Epidermal melanocyte (primary cell): ENCODE results near the gene GP5.

Source experiments
- DNase-seq: peaks from one replicate; pipeline ENCODE4 v3.0.0; 2011; ENCODE audit warnings: low spot score; ENCODE audit not compliant: insufficient read length

Gene GP5

DNA sequence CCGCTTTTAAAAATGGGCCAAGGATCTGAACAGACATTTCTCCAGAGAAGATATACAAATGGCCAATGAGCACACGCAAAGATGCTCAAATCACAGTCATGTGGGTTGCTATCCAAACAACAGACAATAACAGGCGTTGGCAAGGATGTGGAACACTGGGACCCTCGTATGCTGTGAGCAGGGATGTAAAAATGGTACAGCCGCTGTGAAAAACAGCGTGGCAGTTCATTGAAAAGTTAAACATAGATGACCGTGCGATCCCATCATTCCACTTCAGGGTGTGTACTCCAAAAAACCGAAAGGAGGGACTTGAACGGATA, 22.9 kb downstream of the GP5 start:
- no peak for DNase-seq

DNA sequence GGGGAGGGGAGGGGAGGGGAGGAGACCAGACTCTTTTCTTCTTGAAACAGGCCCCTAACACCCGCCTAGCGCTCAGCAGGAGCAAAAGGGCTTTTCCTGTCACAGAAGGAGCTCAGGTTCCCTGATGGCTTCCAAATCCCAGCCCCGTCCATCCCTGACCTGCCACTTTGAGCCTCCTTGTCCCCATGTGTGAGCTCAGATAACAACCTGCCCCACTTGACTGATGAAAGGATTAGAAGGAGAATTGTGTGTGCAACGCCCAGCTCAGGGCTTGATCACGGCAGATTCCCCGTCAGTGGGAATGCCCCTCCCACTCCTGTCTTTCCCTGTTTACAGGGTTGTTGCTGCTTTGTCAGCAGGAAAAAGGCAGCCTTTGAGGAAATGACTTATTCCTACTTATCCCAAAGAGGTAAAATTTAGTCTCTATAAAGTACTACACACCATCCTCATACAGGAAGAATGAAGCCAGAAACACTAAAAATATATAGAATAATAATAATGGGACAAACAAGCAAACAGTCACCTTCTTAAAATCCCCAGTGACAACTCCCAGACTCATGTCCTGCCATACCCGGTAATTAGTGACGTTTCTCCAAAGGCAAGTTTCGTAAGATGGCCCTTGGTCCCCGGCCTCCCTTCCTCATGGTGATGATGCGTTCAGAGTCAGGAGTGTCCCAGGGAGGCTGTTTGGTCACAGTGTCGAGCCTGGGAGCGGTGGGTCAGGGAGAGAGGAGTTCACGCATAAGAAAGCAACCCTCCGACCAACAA, 23.4 kb downstream of the GP5 start:
- no peak for DNase-seq

DNA sequence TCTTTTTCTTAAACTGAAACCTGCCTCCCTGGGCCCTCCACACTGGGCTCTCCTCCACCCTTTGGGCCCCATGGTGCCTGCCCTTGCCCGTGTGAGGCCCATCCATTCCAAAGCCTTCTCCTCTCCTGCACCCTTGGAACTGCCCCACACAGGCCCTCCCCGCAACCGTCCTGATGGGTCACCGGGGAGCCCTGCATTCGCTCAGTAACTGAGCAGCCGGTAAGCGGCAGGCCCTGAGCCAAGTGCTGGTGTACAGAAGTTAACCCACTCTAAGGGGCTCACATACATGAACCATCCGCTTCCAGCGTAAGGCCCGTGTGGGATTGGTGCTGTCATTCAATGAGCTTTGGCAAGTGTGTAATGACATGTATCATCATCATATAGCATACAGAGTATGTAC, 24.1 kb downstream of the GP5 start:
- no peak for DNase-seq

DNA sequence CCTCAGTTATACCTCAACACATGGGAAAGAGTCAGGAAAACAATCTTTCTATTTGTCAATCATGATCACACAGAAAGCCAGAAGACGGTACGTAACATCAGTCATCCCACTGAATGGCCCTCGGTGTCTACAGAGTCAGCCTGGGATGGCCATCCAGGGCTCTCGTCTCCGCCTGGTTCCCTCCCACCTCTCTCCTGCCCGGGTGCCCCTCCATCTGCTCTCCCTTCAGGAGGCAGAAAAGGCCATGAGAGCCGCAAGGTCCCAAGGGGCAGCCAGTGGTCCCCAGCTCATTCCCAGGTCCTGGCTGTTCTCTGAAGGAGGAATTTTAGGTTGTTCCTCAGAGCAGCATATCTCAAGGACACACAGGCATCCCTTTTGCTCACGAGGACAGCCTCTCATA, 25.2 kb downstream of the GP5 start:
- no peak for DNase-seq

DNA sequence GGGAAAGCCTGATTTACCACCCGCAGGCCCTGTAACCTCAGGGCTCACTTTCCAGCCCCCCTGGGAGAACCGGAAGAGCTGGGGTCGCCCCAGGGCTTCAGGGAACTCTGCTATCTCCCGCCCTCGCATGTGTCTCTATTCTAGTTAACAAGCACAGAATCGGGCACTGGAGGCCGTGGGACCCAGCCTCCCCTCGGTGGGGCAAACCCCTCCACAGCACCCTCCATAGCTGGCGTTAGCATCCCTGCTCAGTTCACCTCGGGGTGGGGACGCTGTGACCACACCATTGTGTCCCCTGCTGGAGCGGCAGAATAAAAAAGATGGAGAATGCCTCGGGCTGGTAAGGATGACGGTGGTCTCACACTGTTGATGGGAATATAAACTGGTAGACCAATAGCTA, 26.0 kb downstream of the GP5 start:
- DNase-seq = no peak

DNA sequence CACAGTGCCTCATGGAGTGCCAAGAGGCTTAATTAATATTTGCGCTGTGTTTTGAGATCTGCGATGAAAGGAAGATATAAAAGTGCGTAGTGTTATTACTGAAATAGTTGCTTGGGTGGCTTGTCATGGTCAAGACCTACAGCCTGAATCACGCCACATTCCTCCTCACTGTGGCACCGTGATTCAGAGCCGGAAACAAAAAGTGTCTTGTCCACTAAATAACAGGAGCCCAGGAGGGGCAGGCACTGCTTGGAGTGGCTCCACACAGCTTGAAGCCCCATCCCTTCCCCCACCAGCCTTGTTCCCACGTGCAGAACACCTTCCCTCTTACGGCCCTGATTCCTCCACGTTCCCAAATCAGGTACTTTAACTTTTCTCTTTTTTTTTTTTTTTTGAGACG, 28.3 kb downstream of the GP5 start:
- no peak for DNase-seq

DNA sequence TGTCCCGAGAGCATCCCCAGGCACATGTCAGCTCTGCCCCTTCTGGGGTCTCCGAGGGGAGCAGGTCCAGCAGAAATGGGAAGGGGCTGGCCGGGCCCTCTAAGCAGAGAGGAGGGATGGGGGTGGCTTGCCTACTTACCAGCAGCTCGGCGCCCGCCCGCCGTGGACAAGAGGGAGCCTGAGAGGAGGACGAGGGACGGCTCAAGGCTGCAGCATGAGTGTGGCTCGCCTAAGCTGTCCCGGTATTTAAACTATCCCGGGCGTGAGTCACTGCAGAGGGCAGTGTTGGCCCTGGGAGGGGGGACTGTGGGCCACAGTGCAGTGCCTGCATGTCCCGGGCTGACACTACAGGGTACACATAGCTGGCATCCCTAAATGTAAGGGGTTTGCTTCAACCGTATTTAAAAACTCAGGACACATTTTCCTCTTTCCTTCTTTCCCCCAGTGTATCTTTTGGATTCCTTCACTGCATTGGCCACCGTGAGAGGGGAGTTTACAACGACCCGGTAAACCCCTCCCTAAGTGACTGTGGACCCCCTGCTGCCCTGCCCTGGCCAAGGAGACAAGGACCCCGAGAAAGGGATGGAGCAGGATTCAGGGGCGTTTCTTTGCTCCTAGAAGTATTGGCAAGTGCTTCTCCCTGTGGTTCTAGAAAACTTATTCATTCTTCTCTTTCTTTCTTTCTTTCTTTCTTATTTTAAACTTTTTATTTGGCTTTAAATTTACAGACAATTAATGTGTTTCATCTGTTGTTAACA, 29.4 kb downstream of the GP5 start, which contains the start of gene LRRC15:
TSS of gene LRRC15 (minus strand) at position 222 of the 758 bp plus-strand sequence. CDS start 8,700 bp downstream, outside the sequence.
- DNase-seq = no peak

DNA sequence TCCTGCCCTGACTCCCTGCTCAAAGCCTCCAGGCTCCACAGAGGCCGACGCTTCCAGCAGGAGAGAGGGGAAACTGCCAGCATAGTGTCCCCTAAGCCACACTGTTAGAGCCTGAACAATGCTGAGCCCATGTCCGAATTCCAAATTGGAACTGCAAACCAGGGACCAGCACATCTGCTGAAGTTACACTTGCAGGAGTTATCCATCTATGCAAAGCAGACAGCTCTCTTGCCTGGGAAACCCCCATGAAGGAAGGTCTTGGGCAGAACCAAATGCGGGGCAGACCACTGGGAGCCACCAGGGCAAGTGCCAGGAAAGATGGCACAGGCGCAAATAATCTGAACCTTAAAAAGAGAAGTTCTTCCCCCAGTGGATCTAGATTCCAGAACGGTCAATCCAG, 30.1 kb downstream of the GP5 start:
- no peak for DNase-seq

DNA sequence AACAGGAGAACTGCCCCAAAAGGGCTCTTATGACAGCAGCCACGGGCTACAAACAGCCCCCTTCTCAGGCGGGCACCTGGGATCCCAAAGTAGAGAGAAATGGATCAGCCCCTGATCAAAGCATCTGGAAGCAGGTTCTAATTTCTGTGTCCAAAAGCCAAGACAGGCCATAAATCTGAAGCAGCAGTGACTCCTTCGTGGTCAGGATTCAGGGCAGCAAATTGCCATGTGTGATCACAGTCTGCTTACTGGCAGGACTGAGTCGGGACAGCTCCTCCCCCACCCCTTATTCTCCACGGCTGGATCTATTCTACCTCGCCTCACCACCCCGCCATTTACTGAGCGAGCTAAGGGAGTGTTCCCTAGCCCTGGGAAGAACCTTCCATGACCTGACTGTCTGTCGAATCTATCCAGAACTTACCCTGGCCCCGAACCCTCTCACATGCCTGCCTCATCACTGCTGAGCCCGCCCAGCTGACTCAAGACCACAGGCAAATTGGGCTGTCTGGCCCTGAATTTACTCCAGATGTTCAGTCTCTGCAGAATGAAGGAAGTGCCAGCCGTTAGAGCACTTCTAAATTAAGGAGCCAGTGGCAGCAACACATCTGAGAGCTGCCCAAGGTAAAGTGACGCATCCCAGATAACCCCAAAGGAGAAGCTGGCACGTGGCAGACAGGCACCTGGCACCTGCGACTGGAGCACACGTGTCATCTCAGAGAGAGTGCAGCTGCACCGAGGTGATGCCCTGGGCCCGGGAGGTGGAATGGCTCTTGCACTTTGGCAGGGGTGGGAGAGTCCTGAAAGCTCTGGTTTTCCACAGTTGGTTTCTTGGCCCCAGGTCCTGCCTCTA, 30.8 kb downstream of the GP5 start:
- no peak for DNase-seq

DNA sequence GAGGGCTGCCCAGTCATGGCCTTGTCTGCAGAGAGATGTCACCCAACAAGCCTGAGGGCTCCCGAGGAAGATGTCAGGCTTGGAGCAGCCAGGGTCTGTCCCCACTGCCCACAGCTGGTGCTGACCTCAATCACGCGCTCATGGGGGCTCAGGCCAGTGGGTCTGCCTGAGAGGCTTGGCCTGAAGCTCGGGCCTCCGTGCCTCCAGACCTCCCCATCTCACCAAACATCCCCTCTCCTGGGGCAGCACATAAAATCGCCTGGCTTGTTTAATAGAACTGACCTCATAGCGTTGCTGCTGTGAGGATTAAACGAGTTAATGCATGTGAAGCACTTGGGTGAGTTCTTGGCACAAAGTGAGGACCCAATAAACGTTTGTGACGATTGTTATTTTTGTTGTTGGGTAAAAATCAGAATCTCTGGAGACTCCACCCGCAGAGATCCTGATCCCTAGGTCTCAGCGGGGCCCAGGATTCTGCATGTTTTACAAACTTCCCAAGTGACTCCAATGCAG, 33.0 kb downstream of the GP5 start:
- no peak for DNase-seq

DNA sequence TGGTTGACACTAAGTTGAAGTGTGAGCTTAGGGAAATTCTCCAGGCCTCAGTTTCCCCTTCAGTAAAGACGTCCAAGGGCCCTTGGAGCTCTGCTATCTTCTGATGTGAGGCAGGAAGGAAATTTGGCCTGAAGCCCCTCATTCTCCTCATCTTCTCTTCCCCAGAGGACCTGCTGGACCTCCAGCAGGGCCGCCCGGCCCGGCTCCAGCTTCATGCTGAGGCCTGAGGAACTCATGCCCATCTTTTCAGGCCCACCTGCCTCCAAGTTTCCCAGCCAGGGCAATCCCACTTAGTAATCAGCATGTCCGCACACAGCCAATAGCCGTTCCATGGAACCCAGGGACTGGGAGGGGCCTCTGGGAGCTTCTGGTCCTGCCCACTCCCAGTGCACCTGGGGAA, 33.5 kb downstream of the GP5 start:
- no peak for DNase-seq

DNA sequence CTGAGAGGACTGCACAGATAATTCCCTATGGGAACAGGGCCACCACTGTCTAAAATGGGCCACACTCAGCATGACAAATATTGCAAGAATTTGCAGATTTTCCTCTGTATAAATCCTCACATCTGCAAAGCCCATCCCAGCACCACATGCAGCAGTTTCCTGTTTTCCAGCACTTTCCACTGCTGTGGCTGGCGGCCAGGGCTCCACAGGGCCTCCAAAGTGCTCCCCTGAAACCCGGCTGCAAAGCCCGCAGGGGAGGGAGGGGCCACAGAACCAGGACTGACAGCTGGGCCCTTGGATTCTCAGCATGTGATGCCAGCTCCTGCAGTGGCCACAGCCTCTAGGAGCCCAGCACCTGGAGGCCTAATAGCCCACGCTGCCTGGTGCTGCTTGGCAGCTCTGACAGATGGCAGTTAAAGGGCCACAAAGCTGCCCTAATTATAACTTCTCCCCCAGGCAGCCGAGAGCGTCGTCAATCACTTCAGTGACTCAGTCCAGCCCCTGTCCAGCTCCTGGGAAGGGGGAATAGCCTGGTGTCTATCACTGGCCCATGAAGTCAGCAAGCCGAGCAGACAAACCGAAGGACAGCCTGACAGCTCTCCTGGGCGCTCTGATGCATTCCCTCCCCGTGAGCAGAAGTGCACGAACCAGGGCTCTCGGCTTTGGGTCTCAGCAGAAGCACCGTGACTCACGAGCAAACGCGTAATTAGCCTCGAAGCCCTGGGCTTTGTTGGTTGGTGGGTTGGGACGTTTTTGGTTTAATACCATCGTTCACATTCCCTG, 34.2 kb downstream of the GP5 start:
- DNase-seq = no peak

DNA sequence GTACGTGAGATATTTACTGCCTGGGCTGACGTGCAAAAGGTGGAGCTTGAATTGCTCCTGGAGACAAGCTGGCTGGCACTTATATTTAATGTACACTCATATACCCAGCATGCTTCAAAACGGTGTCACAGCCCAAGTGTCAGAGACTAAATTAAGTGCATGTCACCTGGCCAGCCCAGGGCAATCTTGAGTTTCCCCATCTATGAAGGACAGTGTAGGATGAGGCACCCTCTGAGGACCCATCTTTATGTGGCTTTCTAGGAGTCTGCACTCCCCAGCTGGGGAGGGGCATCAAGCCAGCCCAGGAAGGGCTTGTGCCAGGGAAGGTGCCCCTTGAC, 34.8 kb downstream of the GP5 start:
- no peak for DNase-seq

DNA sequence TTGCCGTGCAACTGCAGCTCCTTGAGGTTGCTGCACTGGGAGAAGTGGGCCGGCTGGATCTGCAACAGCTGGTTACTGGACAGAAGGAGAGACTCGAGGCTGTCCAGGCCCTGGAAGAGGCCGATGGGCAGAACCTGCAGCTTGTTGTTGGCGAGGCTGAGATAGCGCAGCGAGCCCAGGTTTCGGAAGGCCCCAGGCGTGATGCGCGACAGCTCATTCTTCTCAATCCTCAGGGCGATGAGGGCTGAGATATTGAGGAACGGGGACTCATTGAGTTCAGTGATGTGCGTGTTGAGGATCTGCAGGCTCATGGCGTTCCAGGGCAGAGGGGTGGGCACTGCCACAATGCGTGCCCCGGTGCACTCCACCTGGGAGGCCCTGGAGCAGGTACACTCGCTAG, 38.5 kb downstream of the GP5 start:
- DNase-seq = no peak

DNA sequence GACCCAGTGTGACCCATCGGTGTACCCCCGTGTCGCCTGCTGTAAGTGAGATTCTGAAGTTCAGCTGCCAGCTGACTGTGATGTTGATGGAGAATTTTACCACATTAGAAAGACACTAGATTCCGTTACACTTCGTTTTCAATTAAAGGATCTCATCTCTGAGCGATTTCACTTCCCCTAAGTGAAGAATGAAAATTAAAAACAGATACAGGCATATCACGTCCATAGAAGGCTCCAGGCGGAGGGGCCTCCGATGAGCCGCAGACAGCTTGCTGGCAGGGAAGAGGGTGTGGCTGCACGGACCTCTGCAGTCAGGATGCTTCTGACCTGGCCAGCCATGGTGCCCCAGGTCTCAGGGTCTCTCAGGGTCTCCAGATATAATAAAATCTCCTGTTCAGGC, 41.4 kb downstream of the GP5 start:
- DNase-seq = no peak

DNA sequence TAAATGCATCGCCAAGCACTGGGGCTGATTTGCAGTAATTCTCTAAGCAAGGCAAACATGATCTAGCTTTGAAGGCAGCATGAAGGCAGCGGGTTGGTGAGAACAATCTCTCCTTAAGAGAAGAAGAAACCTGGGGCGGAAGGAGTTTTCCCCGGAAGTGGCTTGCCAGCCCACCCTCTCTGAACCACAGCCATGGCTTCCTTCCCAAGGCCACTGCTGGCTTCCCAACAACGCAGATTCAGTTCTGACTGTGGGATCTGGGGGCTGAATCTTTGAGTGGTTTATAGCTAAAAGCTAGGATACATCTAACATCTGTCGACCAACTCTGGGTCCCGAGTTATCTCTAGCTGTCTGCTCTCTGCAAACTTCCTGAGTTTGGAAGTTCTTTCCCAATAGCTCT, 43.7 kb downstream of the GP5 start:
- no peak for DNase-seq

DNA sequence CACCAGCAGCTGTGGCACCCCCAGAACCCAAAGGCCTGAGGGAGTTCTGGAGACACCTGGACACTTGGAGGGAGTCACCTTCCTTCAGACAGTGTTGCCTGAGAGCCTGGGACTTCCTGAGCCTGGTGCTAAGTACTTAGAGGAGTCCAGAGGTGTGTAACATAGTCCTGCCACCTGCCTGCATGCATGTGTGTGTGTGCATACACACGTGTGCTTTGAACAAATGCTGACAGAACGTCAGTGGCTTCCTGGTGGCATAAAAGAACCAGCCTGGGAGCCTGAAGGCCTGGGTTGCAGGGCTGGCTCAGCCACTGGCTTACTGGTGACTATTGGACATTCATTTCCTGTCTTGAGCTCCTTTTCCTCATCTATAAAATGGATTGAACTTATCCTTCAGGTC, 44.8 kb downstream of the GP5 start:
- no peak for DNase-seq

DNA sequence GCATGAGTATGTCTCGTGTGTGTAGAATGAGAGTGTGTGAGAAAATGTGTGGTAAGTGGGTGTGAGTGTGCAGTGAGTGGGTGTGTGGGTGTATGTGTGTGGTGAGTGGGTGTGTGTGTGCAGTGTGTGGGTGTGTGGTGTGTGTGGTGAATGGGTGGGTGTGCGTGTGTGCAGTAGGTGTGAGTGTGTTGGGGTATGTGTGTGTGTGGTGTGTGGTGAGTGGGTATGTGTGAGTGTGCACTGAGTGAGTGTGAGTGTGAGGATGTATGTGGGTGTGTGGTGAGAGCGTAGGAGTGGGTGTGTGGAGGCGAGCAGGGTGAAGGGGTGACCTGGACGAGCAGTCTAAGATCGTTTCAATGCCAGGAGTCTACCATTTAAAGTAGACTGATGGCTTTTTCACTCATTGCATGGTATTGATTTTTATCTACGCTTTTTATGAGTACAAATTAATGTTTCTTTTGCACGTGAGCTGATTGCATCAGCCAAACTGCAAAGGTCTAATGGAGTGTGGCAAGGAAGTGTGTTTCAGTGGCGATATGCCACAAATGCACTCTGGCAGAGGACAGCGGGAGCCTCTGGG, 46.3 kb downstream of the GP5 start:
- DNase-seq = no peak

DNA sequence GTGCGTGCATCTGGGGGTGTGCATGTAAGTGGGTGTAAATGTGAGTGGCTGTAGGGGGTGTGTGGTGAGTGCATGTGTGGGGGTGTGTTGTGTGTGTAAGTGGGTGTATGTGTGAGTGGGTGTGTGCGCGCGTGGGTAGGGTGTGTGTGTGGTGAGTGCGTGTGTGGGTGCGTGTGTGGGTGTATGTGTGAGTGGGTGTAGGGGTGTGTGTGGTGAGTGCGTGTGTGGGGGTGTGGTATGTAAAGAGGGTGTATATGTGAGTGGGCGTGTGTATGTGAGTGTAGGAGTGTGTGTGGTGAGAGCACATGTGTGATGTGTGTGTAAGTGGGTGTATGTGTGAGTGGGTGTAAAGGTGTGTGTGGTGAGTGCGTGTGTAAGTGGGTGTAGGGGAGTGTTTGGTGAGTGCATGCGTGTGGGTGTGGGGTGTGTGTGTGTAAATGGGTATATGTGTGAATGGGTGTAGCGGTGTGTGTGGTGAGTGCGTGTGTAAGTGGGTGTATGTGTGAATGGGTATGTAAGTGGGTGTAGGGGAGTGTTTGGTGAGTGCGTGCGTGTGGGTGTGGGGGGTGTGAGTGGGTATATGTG, 47.0 kb downstream of the GP5 start:
- no peak for DNase-seq

DNA sequence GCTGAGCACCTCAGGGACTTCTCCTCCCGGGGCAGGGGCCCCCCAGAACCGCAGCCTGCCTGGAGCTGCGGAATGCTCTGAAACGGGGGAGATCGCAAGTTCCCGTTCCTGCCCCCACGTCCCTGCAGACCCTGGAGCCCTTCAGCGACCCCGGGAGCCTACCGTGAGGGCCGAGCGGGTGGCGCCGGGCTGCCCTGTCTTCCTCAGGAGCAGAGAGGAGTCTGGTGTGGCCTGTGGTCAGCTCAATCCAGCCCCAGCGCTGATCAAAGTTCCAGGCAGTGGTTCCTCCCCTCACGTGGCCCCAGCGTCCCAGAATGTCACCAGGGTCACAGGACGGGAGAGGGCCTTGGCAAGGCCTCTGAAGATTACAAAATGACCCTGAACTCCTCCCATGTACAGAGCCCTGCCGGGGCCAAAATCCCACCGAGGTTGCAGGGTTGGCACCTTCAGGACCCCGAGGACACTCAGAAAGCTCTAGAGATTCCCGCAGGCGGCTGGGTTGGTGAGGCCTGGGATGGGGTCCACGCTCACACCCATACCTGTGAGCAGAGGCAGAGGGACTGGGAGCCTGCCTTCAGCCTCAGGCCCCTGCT, 47.9 kb downstream of the GP5 start, which contains the start of gene CPN2:
TSS of gene CPN2 (minus strand) at position 249 of the 593 bp plus-strand sequence. CDS start 8,626 bp downstream, outside the sequence.
- DNase-seq = no peak
